GM19099 (cell line): ENCODE measurements around the gene UFM1.

Experiments used
- POLR2A ChIP-seq: IDR thresholded peaks from 3 replicates; pipeline ENCODE4 v1.6.1; 2011; ENCODE audit warnings: low read depth; ENCODE audit not compliant: insufficient read length; ENCODE audit errors: extremely low read depth

The UFM1 gene

GRCh38 chr13:38349390-38350113, at the start of gene UFM1:
Gene UFM1, plus strand, starts transcription at chr13:38349851. Its CDS starts 69 bp downstream, at chr13:38349920.
- peak; percentile 73 for TF ChIP-seq POLR2A

- TF ChIP-seq POLR2A = no peak
Measured at GRCh38 chr13:38301236-38301635, 48.4 kb upstream of the UFM1 start.

- TF ChIP-seq POLR2A = no peak
Measured at GRCh38 chr13:38303816-38304320, 45.8 kb upstream of the UFM1 start.

- TF ChIP-seq POLR2A = no peak
Measured at GRCh38 chr13:38308736-38309135, 40.9 kb upstream of the UFM1 start.

GRCh38 chr13:38309397-38309796, 40.3 kb upstream of the UFM1 start:
- no peak for TF ChIP-seq POLR2A

GRCh38 chr13:38316129-38316528, 33.5 kb upstream of the UFM1 start:
- TF ChIP-seq POLR2A = no peak

GRCh38 chr13:38321654-38322053, 28.0 kb upstream of the UFM1 start:
- TF ChIP-seq POLR2A = no peak

GRCh38 chr13:38325426-38325825, 24.2 kb upstream of the UFM1 start:
- no peak for TF ChIP-seq POLR2A

GRCh38 chr13:38328699-38329098, 21.0 kb upstream of the UFM1 start:
- TF ChIP-seq POLR2A = no peak

- TF ChIP-seq POLR2A = no peak
Measured at GRCh38 chr13:38334845-38335244, 14.8 kb upstream of the UFM1 start.

- TF ChIP-seq POLR2A = no peak
Measured at GRCh38 chr13:38338089-38338488, 11.6 kb upstream of the UFM1 start.

- TF ChIP-seq POLR2A = no peak
Measured at GRCh38 chr13:38340624-38341023, 9.0 kb upstream of the UFM1 start.

GRCh38 chr13:38341149-38341692, 8.4 kb upstream of the UFM1 start:
- no peak for TF ChIP-seq POLR2A

- TF ChIP-seq POLR2A = no peak
Measured at GRCh38 chr13:38346764-38347163, 2.9 kb upstream of the UFM1 start.

- TF ChIP-seq POLR2A = no peak
Measured at GRCh38 chr13:38348861-38349389, 726 bp upstream of the UFM1 start.

GRCh38 chr13:38350114-38350617, 515 bp downstream of the UFM1 start:
- TF ChIP-seq POLR2A = no peak
